A673 (cell line): ENCODE measurements around the gene CCNK.

ENCODE experiments used
- EZH2 ChIP-seq: fragments of 200-600 bp; sonication (generic); IDR thresholded peaks from 2 replicates; pipeline ENCODE4 v1.6.1; 2017; ENCODE audit warnings: borderline replicate concordance, low read depth, mild to moderate bottlenecking, mixed read lengths, antibody characterized with exemption, low read length; ENCODE audit not compliant: poor library complexity, severe bottlenecking
- TF ChIP-seq, protein P1 (sequence below): fragments of 300-800, 200-600 bp; sonication (generic); conservative IDR thresholded peaks from 2 replicates; pipeline ENCODE4 v1.5.1; 2017; ENCODE audit warnings: low read depth, mild to moderate bottlenecking, antibody characterized with exemption, low read length, moderate library complexity, mixed read lengths

- TF ChIP-seq, protein P1, sequence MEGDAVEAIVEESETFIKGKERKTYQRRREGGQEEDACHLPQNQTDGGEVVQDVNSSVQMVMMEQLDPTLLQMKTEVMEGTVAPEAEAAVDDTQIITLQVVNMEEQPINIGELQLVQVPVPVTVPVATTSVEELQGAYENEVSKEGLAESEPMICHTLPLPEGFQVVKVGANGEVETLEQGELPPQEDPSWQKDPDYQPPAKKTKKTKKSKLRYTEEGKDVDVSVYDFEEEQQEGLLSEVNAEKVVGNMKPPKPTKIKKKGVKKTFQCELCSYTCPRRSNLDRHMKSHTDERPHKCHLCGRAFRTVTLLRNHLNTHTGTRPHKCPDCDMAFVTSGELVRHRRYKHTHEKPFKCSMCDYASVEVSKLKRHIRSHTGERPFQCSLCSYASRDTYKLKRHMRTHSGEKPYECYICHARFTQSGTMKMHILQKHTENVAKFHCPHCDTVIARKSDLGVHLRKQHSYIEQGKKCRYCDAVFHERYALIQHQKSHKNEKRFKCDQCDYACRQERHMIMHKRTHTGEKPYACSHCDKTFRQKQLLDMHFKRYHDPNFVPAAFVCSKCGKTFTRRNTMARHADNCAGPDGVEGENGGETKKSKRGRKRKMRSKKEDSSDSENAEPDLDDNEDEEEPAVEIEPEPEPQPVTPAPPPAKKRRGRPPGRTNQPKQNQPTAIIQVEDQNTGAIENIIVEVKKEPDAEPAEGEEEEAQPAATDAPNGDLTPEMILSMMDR: no peak
- no peak for TF ChIP-seq EZH2
Measured at GRCh38 chr14:99560403-99560802, 79.2 kb downstream of the CCNK start.
